ENCODE measurements around the gene LTN1. TPM values are rescaled to one million over a fixed set of nuclear protein-coding genes. Genes with fewer than 3 reads are reported as not detected.

LTN1 gene
- total RNA-seq, 1 experiment from 2014 or later = 23.9 TPM

GRCh38 chr21:28923439-28923975 is 69.2 kb downstream of the LTN1 start:
- no peaks in the 10 kb centered on the region for H3K27me3 Mint-ChIP-seq (ENCODE audit: low read depth)
- DNase-seq = no peak

More at GRCh38 chr21:28923439-28923975, 69.2 kb downstream of the LTN1 start:
- peaks cover 16 to 34% of the 10 kb centered on the region in 2 experiments for H3K4me1 Mint-ChIP-seq
- no peak overlapping the region for H2BK12ac ChIP-seq (ENCODE audit: insufficient read length, low read depth, low read length)
- no peak overlapping the region for H3K18ac ChIP-seq (ENCODE audit: insufficient read length, low read depth, low read length)
- no peak overlapping the region for H3K4me2 ChIP-seq (ENCODE audit: insufficient read depth, insufficient read length, low read length)
- no peak overlapping the region for H2AFZ ChIP-seq (ENCODE audit: low read length)
- H2AK5ac ChIP-seq (ENCODE audit: insufficient read length, low read length) = no peak overlapping the region
- H3K14ac ChIP-seq (ENCODE audit: insufficient read depth, low read length) = no peak overlapping the region
- no peak overlapping the region for H2BK20ac ChIP-seq (ENCODE audit: low read depth, low read length, poor library complexity, severe bottlenecking)
- H4K91ac ChIP-seq (ENCODE audit: insufficient read length, low read depth, low read length) = no peak overlapping the region
- H4K20me1 ChIP-seq (ENCODE audit: control insufficient read depth, insufficient read depth, insufficient read length) = no peaks in the 10 kb centered on the region
- H3K9me3 Mint-ChIP-seq = no peaks in the 10 kb centered on the region
- H3K23me2 ChIP-seq (ENCODE audit: insufficient read length, low read depth, low read length, poor library complexity, severe bottlenecking) = no peaks in the 10 kb centered on the region
- H3K79me2 ChIP-seq (ENCODE audit: insufficient read depth, low read length) = no peaks in the 10 kb centered on the region
- no peaks in the 10 kb centered on the region for H3K27me3 ChIP-seq (ENCODE audit: insufficient read depth, low read length)
- no peak overlapping the region for H4K8ac ChIP-seq (replicated peaks; ENCODE audit: insufficient read length, low read depth, low read length)
- peaks cover 0 to 11% (median 3%) of the 10 kb centered on the region in 3 experiments; a peak in 4 of 7 replicates for H3K36me3 Mint-ChIP-seq (ENCODE audit: insufficient read depth in 1 of 3, low read depth in 3 of 3)
- no peak overlapping the region for H2BK5ac ChIP-seq (ENCODE audit: insufficient read length, low read length)
- no peak overlapping the region for H2BK15ac ChIP-seq (ENCODE audit: low read depth, low read length)
- no peak overlapping the region for H3K4ac ChIP-seq (ENCODE audit: low read depth, low read length)
- no peak overlapping the region for H2BK120ac ChIP-seq (ENCODE audit: low read depth, low read length, poor library complexity, severe bottlenecking)
- H3K23ac ChIP-seq (ENCODE audit: insufficient read length, low read depth, low read length) = no peak overlapping the region
- peaks cover 4% of the 10 kb centered on the region; the same call in 1 of the 2 replicates for H3K4me1 ChIP-seq (ENCODE audit: insufficient read depth, low read length)
- H4K5ac ChIP-seq (ENCODE audit: insufficient read length, low read depth, low read length) = no peak overlapping the region
- H3K27ac ChIP-seq (ENCODE audit: insufficient read length, low read depth, low read length) = peak overlapping the region; percentile 77
- no peak overlapping the region for H3T11ph ChIP-seq (ENCODE audit: low read length)
- peak overlapping the region in 2 of 3 experiments; percentile 85 to 88; a peak in 3 of 7 replicates for H3K27ac Mint-ChIP-seq
- TF ChIP-seq, protein P1, sequence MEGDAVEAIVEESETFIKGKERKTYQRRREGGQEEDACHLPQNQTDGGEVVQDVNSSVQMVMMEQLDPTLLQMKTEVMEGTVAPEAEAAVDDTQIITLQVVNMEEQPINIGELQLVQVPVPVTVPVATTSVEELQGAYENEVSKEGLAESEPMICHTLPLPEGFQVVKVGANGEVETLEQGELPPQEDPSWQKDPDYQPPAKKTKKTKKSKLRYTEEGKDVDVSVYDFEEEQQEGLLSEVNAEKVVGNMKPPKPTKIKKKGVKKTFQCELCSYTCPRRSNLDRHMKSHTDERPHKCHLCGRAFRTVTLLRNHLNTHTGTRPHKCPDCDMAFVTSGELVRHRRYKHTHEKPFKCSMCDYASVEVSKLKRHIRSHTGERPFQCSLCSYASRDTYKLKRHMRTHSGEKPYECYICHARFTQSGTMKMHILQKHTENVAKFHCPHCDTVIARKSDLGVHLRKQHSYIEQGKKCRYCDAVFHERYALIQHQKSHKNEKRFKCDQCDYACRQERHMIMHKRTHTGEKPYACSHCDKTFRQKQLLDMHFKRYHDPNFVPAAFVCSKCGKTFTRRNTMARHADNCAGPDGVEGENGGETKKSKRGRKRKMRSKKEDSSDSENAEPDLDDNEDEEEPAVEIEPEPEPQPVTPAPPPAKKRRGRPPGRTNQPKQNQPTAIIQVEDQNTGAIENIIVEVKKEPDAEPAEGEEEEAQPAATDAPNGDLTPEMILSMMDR (conservative IDR thresholded peaks at IDR 0.05) = no peak
- no peaks in the 10 kb centered on the region for H3K9me3 ChIP-seq (ENCODE audit: control insufficient read depth, low read depth, low read length)
- H3K4me3 Mint-ChIP-seq = no peak overlapping the region
- H3K9ac ChIP-seq (ENCODE audit: extremely low read depth, insufficient read length, low read length) = no peak overlapping the region
- H3K56ac ChIP-seq (ENCODE audit: insufficient read length, low read depth, low read length) = no peak overlapping the region
- no peaks in the 10 kb centered on the region for H3K79me1 ChIP-seq (ENCODE audit: insufficient read depth, low read depth, low read length, poor library complexity, severe bottlenecking)

Data from H9 (cell line).